ENCODE results near the gene NR5A1.

- TF ChIP-seq CTCF (IDR thresholded peaks at IDR 0.05), result no peak
- TF ChIP-seq POLR2A (IDR thresholded peaks at IDR 0.05), result no peak
Observed at GRCh38 chr9:124520206-124520596, 13.0 kb upstream of the NR5A1 start.
